Nephron progenitor cell (in vitro differentiated cells): ENCODE measurements around the gene SEMA4C.

ENCODE experiments used
- DNase-seq: peaks from one replicate; pipeline ENCODE4 v3.0.0; 2021
- H3K27ac Mint-ChIP-seq: 2 replicates; pipeline ENCODE4 v1.8.0; 2021; ENCODE audit warnings: mild to moderate bottlenecking, moderate library complexity, mixed read lengths
- H3K27me3 Mint-ChIP-seq: 2 replicates; pipeline ENCODE4 v1.8.0; 2021; ENCODE audit warnings: mild to moderate bottlenecking, low read depth, mixed read lengths; ENCODE audit not compliant: poor library complexity
- H3K36me3 Mint-ChIP-seq: 2 replicates; pipeline ENCODE4 v1.8.0; 2021; ENCODE audit warnings: low read depth, mixed read lengths
- H3K4me1 Mint-ChIP-seq: 2 replicates; pipeline ENCODE4 v1.8.0; 2021; ENCODE audit warnings: mixed read lengths
- H3K4me3 Mint-ChIP-seq: 2 replicates; pipeline ENCODE4 v1.8.0; 2021; ENCODE audit warnings: mild to moderate bottlenecking, moderate library complexity, mixed read lengths
- H3K9me3 Mint-ChIP-seq: 2 replicates; pipeline ENCODE4 v1.8.0; 2021; ENCODE audit warnings: mild to moderate bottlenecking, moderate library complexity, mixed read lengths
- TF ChIP-seq, protein P1 (sequence below): fragments of 200-600 bp; sonication (generic); IDR thresholded peaks from 2 replicates; pipeline ENCODE4 v1.5.0; 2021; ENCODE audit warnings: antibody characterized with exemption

The SEMA4C gene

DNA sequence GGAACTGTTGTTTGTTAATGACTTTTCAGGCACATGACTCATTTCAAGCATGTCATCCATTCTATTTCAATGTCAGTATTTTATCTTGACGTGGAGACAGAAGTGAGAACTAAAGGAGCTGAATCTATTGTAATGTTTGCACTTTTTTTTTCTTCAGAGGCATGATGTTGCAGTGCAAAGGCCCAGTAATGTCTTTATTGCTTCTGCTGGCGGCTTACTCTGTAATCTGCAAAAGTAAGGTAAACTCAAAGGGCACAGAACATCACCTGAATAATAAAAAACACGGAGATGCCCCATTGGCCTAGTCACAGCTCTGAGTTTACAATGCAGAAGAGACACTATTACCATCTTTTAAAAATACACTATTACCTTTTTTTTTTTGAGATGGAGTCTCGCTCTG lies 56.2 kb downstream of the SEMA4C start:
- H3K4me3 Mint-ChIP-seq, result no peak overlapping the region

DNA sequence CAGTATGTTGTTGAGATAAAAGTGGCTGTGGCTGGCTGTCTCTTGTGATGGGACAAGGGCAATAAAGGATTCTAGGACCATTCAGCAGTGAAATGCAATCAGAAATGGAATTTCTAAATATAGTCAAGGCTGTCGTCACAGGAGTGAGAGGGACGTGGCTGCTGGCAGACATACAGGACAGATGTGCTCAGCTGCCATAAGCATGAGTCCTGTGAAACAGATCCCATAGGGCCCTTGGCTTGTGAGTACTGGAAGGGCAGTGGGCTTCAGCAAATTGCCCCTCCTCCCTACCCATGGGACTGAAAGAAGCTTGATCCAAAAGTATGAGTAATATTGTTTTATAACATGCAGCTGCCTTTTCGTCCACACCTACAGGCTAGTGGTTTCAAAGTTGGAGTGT lies 58.0 kb downstream of the SEMA4C start:
- Mint-ChIP-seq H3K27me3 (peaks cover 9% of the 10 kb centered on the region), H3K36me3 (peaks cover 6% of the 10 kb centered on the region), H3K4me3 (no peak overlapping the region), H3K9me3 (no peaks in the 10 kb centered on the region), H3K4me1 (peaks cover 9% of the 10 kb centered on the region), H3K27ac (no peak overlapping the region)
- no peak for DNase-seq
- TF ChIP-seq, protein P1, sequence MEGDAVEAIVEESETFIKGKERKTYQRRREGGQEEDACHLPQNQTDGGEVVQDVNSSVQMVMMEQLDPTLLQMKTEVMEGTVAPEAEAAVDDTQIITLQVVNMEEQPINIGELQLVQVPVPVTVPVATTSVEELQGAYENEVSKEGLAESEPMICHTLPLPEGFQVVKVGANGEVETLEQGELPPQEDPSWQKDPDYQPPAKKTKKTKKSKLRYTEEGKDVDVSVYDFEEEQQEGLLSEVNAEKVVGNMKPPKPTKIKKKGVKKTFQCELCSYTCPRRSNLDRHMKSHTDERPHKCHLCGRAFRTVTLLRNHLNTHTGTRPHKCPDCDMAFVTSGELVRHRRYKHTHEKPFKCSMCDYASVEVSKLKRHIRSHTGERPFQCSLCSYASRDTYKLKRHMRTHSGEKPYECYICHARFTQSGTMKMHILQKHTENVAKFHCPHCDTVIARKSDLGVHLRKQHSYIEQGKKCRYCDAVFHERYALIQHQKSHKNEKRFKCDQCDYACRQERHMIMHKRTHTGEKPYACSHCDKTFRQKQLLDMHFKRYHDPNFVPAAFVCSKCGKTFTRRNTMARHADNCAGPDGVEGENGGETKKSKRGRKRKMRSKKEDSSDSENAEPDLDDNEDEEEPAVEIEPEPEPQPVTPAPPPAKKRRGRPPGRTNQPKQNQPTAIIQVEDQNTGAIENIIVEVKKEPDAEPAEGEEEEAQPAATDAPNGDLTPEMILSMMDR, result no peak

More for the DNA sequence above, 56.2 kb downstream of the SEMA4C start:
- peaks cover 25% of the 10 kb centered on the region for H3K4me1 Mint-ChIP-seq
- H3K27me3 Mint-ChIP-seq, result peaks cover 9% of the 10 kb centered on the region
- H3K9me3 Mint-ChIP-seq, result no peaks in the 10 kb centered on the region
- H3K36me3 Mint-ChIP-seq, result peaks cover 4% of the 10 kb centered on the region
- no peak for DNase-seq
- TF ChIP-seq, protein P1, result no peak
- H3K27ac Mint-ChIP-seq, result no peak overlapping the region

DNA sequence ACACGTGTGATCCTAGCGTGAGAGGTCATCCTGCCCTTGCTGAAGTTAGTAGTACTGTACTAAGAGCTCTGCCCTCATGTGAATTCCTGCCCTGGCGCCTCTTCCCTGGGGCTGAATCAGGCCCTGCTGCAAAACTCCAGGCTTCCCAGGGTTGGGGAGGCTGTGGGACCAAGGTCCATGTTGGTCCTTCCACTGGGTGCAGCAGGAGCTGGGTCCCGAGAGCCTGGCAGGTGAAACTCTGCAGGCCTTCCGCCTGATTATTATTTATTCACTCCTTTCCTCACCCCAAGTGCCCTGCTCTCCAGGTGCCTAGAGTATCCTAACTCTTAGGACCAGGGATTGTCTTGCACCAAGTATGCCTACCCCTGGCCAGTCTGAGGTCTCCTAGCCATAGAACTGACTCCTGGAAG lies 59.1 kb downstream of the SEMA4C start:
- DNase-seq, result no peak
- TF ChIP-seq, protein P1, result no peak
- H3K4me1 Mint-ChIP-seq, result peaks cover 9% of the 10 kb centered on the region
- H3K9me3 Mint-ChIP-seq, result peaks cover 6% of the 10 kb centered on the region
- H3K27ac Mint-ChIP-seq, result no peak overlapping the region
- H3K27me3 Mint-ChIP-seq, result peaks cover 14% of the 10 kb centered on the region
- H3K4me3 Mint-ChIP-seq, result no peak overlapping the region
- peaks cover 15% of the 10 kb centered on the region for H3K36me3 Mint-ChIP-seq

DNA sequence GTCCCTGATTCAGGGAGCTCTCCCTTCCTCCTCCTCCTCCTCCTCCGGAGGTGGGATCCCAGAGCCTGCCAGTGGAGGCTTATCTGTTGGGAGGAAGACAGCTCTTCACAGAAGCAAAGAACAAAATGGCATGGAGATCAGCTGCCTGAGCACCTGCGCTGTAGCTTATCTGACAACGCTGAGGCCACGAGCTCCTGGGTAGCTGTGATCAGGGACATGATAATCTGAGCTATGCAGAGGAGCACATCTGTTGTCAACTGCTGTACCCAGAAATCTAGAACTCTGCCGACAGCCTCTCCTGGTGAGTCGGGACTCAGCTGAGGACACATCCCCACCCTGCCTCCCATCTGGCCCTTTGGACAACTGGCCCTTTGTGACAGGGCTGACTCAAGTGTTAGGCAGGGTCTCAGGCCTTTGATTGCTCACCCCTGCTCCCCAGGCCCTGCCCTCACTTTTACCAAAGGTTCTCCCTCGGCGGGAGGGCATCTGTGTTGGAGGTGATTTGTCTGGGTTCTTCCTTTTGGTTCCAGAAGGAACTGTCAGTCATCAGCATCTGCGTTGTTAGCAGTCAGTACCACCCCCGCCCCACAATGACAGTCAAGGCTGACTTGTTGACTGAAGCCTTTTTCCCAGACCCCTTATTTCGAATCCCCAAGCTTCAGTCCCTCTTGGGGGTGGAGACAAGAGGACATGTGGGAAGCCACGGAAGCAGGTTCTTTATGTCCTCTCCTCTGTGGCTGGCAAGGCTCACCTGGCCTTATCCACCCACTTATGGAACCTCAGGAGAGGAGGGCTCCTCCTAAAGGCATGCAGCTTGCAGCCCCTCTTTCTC lies 59.7 kb downstream of the SEMA4C start:
- Mint-ChIP-seq H3K4me1 (peaks cover 4% of the 10 kb centered on the region), H3K27me3 (peaks cover 11% of the 10 kb centered on the region), H3K27ac (no peak overlapping the region), H3K9me3 (peaks cover 6% of the 10 kb centered on the region), H3K36me3 (peaks cover 15% of the 10 kb centered on the region), H3K4me3 (no peak overlapping the region)
- no peak for DNase-seq
- TF ChIP-seq, protein P1, result no peak
